GM19023 (cell line): ENCODE data around the gene CTU1.

ENCODE experiments used
- ATAC-seq: cut with Tn5 transposase; IDR thresholded peaks from one replicate; pipeline ENCODE4 v1.9.1; 2021; ENCODE audit warnings: mild to moderate bottlenecking, moderate library complexity; ENCODE audit not compliant: unreplicated experiment

The CTU1 gene

DNA sequence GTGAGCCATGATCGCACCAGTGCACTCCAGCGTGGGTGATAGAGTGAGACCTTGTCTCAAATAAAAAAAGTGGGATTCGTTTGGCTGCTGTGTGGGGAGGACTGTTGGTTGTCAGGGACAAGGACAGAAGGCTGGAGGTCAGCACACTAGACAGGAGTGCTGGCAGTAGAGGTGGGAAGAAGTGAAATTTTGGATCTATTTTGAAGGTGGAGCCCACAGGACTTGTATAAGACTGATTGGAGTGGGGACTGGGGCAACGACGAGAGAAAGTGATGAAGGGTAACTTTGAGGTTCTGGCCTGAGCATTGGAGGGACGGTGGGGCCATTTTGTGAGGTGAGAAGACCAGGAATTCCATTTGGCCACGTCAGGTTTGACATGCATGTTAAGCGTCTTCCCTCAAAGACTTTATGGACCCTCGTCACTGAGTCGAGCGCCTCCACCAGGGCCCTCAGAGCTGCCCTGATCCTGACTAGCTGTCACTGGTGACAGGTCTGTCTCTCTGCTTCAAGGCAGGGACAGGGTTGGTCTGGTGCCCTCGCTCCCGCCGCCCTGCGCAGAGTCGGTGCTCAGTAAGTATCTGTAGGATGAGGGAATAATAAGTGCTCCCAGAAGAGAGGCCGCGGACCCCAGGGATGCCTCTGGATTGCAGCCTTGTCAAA is 673 bp downstream of the CTU1 start:
- ATAC-seq = no peak

DNA sequence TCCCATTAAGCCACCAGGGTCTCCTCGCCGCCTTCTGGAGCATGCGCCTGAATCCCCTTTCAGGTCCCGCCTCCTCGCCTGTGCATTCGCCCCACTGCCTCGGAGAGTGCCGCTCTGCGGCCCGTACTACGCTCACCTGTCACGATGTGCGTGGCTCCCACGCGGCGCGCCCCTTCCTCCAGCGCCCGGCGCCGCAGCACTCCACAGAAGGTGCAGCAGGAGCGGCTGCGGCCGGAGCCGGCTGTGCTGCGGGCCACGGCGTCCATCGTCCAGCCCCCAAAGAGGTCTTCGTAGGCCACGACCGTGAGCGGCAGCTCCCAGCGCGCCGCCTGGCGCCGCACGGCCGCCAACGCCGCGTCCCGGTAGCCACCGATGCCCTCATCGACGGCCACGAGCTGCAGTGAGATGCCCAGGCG is 4.3 kb downstream of the CTU1 start:
- no peak for ATAC-seq

DNA sequence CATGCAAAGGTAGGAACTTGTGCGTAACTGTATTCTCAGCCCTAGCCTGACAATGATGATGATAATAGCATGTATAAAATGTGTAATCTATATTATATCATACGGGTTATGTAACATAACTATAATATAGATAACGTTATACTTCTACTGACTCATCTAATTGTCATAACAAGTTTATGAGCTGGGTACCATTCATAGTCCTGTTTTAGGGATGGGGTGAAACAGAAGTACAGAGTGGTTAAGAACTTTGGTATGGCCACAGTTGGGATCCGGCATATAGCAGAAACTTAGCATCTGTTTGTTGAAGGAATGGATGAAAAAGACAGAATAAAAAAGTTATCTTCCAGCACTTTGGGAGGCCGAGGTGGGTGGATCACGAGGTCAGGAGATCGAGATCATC is 5.2 kb downstream of the CTU1 start:
- ATAC-seq = no peak

DNA sequence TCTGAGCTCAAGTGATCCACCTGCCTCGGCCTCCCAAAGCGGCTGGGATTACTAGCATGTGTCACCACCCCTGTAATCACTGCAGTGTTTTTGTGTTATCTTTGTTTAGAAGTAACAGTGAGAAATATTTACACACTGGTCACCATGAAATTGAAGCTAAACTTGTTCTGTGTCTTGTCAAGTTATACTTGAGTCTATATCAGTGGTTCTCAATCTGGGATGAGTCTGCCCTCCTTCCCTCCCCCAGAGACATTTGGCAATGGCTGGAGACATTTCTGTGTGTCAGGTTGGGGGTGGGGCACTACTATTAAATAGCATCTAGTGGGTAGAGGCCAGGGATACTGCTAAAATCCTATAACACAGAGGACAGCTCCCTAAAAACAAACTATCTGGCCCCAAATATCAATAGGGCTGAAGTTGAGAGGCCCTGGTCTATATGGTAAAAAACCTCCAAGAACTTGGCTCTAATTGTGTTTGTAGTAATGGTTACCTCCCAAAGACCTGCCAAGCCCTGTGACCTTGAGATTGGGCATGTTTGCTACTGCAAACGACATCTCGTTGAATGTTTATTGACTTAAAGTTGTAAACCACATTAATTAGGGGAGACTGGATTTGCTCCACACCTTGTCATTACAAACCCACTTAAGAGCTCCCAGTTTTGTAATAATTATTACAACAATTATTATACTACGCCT is 6.9 kb downstream of the CTU1 start:
- no peak for ATAC-seq

DNA sequence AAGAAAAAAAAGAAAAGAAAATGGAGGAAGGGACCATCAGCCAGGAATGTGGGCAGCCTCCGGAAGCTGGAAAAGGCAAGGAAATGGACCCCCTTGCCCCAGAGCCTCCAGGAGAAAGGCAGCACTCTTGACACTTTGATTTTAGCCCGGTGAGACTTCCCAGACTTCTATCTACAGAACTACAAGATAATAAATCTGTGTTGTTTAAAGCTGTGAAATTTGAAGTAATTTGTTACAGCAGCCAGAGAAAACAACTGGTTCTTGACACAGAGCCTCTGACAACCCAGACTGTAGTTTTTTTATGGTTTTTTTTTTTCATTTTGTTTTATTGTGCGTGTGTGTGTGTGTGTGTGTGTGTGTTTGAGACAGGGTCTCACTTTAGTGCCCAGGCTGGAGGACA is 7.6 kb downstream of the CTU1 start:
- no peak for ATAC-seq

DNA sequence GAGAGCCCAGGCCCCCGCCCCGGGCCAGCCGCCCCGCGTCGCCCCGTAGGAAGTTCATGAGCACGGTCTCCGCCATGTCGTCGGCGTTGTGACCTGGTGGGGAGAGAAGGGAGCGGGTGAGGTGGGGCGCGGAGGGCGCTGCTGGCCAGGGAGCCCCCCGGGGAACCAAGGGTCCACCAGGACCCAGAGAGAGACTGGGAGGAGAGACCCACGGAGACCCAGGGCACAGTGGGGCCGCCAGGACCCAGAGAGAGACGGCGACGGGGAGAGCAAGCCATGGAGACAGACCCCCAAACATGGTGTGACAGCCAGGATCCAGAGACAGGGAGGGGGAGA is 9.2 kb downstream of the CTU1 start:
- ATAC-seq = no peak

DNA sequence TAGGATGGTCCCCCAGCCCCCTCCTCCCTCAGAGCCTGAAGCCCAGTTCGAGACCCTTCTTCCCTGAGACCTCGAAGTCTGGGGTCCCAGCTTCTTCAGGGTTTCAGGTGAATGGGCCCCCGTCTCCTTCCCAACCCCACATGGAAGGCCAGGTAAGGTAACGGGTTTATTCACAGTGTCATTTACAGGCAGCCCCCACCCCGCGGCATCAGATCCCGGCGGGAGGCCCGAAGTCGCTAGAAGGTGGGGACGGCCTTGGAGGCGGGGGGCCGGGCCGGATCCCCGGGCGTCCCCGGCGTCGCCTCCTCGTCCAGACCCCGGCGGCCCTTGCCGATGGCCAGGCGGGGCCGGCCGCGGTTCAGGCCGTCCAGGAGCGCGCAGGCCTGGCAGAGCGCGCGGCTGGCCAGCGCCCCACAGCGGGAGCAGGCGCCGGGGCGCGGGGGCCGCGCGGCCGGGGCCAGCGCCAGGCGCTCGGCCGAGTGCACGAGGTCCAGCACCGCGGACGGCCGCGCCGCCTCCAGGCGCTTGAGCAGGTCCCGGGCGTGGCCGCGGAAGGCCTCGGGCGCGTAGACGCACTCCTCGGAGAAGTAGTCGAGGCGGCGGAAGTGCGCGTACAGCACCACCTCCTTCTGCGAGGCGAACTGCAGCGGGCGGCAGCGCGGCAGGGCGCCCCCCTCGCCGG is 9.7 kb downstream of the CTU1 start:
- no peak for ATAC-seq

DNA sequence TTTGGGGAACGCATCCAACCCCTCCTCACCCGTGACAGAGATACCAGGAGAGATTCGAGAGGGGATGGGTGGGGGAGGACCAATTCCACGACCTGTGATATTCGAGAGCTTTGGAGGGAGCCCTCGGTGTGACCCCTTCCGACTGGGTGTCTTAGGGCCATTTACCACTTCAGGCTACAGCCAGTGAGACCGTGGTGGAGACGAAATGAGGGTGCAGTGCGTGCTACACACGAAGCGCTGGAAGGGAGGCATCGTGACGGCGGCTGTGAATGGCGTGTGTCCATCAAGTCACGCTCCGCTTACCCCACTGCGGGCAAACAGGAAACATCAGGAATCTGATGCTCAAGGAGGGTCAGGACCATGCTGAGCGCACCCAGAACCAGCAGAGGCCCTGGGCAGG is 10.4 kb downstream of the CTU1 start:
- ATAC-seq = no peak

DNA sequence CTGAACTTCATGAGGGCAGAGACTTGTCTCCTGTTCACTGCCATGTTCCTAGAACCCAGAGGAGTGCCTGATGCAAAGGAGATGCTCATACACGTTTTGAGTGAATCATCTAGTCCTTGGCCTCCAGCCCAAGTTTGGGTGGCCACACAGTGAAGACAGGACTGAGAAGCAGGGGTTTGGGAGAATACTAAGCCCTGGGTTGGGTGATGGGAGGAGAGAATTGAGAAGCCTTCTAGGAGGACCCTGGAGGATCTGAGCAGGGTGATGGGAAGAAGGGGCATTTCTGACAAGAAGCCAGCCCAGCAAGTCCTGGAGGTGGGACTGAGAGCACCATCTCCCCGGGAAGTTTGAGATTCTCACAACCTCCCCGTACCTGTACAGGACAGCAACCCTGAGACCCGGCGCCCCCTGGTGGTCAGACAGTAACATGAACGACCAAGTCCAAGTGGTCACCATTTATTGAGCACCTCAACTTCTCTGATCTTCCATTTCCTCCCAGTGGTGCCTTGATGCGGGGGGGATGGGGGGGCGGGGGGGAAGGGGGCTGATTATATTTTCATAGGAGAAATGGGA is 11.0 kb downstream of the CTU1 start:
- ATAC-seq = no peak

DNA sequence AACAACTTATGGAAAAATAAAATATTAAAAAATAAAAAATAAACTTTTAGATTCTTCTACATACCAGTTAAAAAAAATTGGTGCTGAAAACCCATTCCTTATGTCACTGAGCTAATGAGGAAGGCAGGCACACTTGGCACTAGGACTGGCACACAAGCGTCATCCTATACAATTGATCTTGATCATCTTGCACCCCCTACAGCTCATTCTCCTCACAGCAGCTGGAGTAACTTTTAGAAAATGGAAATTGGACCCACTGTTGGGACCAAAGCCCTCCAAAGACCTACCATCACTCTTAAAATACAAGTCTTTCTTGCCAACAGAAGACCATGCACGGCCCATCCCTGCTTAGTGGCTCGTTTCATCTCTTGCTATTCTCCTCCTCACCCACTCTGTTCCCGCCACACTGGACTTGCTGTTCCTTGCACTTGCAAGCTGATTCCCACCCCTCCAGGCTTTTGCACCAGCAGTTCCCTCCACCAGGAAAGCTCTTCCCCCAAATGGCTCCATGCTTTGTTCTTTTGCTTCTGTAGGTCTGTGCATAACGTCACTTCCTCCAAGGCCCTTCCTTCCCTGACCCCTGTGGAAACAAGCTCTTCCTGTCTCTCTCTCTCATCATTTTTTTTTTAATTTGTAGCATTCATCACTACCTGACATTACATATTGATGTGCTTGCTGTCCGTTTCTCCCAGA is 11.6 kb downstream of the CTU1 start:
- ATAC-seq = no peak

DNA sequence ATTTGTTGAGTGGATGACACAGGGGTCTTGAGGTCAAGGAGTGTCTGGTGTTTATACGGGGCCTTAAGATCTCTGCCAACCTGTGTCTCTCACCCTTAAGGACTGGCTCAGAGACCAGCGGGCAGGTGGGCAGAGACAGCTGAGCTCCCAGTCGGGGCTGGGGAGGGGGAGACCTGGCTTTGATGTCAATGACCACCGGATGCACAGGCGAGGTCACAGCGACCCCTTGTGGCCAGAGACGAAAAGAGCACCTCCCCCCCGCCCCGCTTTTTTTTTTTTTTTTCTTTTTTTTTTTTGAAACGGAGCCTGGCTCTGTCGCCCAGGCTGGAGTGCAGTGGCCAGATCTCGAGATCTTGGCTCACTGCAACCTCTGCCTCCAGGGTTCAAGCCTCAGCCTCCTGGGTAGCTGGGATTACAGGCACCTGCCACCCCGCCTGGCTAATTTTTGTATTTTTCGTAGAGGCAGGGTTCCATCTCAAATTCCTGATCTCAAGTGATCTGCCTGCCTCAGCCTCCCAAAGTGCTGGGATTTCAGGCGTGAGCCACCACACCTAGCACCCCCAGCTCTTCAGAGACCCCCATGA is 13.4 kb downstream of the CTU1 start:
- ATAC-seq = no peak

DNA sequence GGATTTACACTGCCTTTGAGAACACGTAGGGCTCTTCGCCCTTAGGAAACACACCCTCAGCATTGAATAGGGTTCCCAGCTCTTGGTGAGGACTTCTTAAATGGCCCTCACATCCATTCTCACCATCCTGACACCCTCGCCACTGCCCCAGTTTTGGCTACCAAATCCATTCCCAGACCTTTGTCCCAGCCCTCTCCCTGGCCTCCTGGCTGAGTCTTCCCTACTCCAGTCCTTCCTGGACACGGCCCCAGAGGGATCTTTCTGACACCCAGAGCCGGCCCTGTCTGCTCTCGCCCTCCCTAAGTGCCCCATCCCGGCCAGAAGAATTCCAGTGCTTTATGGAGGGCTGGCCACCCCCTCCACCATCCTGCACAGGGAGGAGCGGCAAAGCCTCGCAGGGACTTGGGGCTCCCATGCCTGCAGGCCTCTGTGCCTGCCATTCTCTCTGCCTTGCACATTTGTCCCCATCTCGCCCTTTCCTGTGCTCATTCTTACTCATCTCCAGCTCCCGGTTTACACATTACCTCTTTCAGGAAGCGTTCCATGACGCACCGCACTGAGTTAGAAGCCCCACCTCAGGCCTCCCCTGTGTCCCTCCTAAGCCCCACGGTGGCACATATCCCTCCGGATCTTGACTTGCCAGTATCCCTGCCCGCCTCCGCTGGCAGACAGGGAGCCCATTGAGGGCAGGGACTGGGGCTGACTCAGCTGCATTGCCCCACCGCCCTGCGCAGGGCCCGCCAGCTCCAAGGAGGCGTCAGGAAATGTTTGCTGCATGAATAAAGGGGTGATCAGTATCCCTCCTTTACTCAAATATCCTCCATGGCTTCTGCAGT is 14.5 kb downstream of the CTU1 start:
- no peak for ATAC-seq

DNA sequence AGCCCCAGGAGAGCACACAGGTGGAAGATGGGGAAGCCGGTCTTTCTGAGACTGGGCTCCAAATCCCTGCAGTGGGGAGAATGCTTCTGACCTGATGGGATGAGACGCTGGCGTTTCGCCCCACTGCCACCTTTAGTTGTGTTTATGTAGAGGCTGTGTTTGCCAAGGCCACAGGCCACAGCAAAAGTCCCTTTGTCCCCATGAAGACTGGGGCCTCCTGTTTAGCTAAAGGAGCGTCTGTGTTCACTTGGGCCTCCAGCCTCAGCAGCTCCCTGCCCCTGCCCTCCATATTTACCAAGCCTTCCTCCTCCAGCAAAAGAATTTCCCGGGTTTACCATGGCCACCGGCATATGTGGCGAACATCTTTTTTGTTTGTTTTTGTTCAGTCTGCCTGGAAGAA is 15.1 kb downstream of the CTU1 start:
- ATAC-seq = no peak

DNA sequence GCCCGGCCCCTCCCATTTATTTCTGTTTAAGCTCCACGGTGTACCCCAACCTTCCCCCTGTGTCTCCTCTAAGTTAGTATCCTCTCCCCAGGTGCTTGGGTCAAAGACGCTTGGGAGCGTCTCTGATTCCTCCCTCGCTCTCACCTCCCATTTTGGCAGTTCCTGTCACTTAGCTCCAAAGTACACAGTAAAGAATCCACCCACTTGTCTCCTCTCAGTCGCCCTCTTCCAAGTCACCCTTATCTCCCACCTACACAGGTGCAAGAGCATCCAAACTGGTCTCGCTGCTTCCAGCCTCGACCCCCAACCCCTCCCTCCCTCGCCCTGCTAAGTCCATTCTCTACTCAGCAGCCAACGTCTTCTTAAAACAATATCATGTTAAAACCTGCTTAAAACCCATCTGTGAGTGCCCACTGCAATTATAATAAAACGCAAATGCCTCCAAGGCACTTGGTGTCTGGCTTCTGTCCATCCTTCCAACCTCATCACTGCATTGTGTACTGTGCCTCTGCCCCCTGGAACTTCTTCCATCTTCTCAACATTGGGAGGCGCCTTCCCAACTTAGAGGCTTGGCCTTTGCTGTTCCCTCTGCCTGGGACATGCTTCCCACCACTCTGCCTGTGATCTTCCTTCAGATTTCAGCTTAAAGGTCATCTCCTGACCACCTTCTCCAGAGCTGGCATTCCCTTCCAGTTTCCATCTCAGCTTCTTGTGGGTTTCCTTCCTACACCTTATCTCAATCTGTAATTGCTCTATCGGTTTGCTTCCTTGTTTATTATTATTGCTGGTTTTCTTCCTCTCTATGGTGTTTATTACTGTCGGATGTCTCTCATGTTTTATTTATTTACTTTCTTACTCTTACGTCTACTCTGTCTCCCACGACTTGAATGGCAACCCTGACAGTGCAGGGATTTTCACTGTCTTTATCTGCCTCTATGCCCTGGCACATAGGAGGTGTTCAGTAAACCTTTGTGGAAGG is 16.0 kb downstream of the CTU1 start:
- ATAC-seq = no peak

DNA sequence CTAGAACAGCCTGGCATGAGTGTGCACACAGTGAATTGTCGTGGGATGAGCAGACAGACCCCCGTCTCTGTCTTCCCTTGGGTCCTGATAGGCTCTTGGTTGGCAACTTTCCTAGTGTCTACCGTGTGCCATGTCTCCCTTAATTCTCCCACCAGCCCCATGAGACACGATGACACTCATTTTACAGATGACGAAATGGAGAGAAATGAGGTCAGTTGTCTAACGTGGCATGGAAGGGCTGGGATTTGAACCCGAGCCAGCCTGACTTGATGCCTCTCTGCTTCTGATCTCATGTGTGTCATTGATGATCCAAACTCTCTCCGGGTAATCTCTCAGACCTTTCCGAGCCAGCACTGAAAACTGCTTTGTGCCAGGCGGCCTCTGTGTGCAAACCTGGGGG is 17.1 kb downstream of the CTU1 start:
- ATAC-seq = no peak

DNA sequence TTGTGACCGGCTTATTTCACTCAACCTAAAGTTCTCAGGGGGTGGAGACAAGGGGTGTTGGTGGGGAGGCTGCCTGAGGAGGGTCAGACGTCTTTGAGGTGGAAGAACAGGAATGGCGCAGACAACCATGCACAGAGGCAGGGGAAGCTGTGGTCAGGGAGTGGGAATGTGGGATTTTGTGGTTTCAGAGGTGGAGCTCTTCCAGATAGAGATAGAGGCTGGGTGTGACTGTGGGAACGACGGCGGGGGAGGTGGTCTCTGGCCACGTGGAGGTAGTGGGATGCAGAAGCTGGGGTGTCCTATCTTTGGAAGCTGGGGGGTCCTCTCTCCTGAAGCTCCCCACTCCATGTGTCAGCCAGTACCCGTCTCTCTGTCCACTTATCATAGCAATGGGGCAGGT is 17.7 kb downstream of the CTU1 start:
- ATAC-seq = no peak

DNA sequence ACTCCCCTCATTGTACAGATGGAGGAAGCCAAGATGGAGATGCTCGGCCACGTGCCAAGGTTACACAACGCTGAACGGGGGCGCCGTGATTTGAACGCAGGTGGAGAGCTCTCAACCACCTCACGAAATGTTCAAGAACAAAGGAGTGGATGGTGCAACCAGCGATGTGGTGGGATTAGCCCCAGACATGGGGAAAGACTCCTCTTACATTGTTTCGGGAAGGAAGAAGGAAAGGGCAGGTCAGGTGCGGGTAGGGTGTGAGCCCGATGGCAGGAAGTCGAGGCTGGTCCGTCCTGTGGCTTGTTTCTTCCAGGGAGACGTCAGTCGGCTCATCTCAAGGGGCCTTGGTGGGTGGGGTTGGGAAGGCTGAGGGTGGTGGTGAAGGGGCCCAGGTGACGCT is 18.4 kb downstream of the CTU1 start:
- ATAC-seq = no peak

DNA sequence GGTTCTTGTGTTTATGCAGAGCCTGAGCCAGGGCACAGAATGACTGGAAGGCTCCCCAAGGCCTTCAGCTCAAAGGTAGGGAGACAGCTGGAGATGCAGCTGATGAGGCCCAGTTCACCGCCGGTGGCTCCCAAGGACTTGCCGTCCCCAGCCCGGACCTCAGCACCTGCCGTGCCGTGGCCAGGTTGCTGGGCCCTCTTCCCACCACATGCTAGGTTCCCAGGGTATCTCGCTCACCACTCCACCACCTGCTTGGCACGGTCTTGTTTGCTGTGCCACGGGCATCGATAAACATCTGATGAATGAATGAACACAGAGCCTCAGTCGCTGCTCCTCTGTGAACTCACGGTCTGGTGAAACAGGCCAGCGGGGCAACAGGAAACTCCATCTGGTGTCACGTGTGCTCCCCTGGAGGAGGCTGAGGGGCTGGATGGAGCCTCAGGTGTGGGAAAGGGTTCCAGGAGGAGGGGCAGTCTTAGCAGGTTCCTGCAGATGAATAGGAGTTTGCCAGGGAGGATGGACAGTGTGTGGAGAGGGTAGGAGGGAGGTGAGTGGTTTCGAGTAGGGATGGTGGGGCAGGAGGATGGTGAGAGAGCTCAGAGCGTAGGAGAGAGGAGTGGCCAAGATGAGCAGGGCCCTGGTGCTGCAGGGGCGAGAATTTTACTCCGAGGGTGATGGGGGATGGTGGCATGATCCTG is 21.9 kb downstream of the CTU1 start:
- ATAC-seq = no peak

DNA sequence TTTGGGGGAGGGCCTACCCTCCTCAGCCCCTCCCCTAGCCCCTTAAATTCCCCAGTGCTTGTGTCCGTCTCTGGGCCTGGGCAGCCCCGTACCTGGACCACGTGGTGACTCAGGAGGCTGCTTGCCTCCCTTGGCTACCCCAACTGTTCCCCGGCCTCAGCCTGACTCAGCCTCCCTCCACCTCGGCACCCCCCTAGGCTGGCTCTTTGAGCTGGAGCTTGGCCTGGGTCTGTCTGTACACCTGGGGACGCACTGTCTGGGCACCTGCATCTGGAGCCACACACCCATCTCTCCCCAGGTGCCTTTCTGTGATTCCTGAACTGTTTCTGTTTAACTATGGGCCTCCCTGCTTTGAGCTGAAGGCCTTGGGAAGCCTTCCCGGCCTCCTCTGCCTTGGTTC is 23.7 kb downstream of the CTU1 start:
- no peak for ATAC-seq
